Neuron (in vitro differentiated cells): ENCODE results near the gene ZNF559.
A peak's percentile ranks its signal among the peaks of the same experiment; 100 is the strongest.
"Not testable (repeated sequence)": the region's sequence is repeated elsewhere in the genome, so short reads cannot be mapped to it uniquely, and the experiment has no call there.

ENCODE experiments used
- H2AFZ ChIP-seq: one replicate; pipeline ENCODE4 v1.6.1; 2013; ENCODE audit warnings: low read depth, mild to moderate bottlenecking, inconsistent platforms, low read length, moderate library complexity
- H3K27me3 ChIP-seq: one replicate; pipeline ENCODE4 v1.6.1; 2013; ENCODE audit warnings: low read length; ENCODE audit not compliant: insufficient read depth
- H3K36me3 ChIP-seq: one replicate; pipeline ENCODE4 v1.6.1; 2013; ENCODE audit warnings: low read length; ENCODE audit not compliant: insufficient read depth
- H3K4me1 ChIP-seq: one replicate; pipeline ENCODE4 v1.6.1; 2013; ENCODE audit warnings: low read length; ENCODE audit not compliant: insufficient read depth
- H3K4me3 ChIP-seq: 2 replicates; pipeline ENCODE4 v1.5.1; 2013; ENCODE audit warnings: mild to moderate bottlenecking, low read length, moderate library complexity
- H3K9me3 ChIP-seq: one replicate; pipeline ENCODE4 v1.6.1; 2013; ENCODE audit warnings: low read length

The ZNF559 gene

GRCh38 chr19:9322201-9322600, 1.8 kb upstream of the ZNF559 start:
- not testable (repeated sequence) for H3K4me3 ChIP-seq, H2AFZ ChIP-seq, H3K36me3 ChIP-seq, H3K4me1 ChIP-seq, H3K9me3 ChIP-seq, H3K27me3 ChIP-seq

DNA sequence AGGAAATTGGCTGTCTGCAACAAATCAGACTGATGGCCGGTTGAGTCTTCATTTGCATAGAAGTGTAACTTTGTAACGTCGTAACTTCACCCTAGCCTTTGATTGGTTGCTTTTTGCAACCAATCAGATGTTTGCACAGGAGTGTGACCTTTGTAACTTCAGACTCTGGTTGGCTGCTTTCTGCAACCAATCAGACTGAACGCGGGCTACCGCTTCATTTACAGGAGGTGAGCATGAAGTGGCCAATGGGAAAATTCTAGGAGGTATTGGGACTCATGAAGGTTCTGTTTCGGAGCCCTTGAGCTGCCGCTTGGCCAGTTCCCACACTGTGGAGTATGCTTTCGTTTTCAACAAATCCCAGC, 441 bp upstream of the ZNF559 start:
- peak overlapping the region; percentile 54 for H3K4me3 ChIP-seq
- H3K9me3 ChIP-seq: peaks cover 12% of the 10 kb centered on the region
- peak overlapping the region; percentile 90 for H2AFZ ChIP-seq
- H3K27me3 ChIP-seq: no peaks in the 10 kb centered on the region
- H3K4me1 ChIP-seq: no peaks in the 10 kb centered on the region
- peaks cover 2% of the 10 kb centered on the region for H3K36me3 ChIP-seq

GRCh38 chr19:9324584-9324962, 594 bp downstream of the ZNF559 start:
- H3K27me3 ChIP-seq: no peaks in the 10 kb centered on the region
- H3K9me3 ChIP-seq: peaks cover 16% of the 10 kb centered on the region
- H3K4me1 ChIP-seq: no peaks in the 10 kb centered on the region
- H3K36me3 ChIP-seq: peaks cover 3% of the 10 kb centered on the region
- peak overlapping the region; percentile 54 for H3K4me3 ChIP-seq
- peak overlapping the region; percentile 90 for H2AFZ ChIP-seq

DNA sequence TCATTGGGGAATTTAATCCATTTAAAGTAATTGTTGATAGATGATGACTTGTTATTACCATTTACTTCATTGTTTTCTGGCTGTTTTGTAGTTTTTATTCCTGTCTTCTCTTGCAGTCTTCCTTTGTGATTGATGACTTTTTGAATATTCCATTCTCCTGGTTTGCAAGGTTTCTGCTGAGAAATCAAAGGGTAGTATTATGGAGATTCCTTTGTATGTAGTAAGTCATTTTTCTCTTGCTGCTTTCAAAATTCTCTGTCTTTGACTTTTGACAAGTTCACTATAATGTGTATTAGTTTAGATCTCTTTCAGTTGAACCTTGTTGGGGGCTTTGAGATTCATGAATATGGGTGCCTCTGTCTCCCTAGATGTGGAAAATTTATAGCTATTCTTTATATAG, 6.0 kb downstream of the ZNF559 start:
- H2AFZ ChIP-seq: no peak overlapping the region
- no peak overlapping the region for H3K4me3 ChIP-seq
- H3K9me3 ChIP-seq: peaks cover 31% of the 10 kb centered on the region
- H3K4me1 ChIP-seq: no peaks in the 10 kb centered on the region
- H3K27me3 ChIP-seq: no peaks in the 10 kb centered on the region
- peaks cover 11% of the 10 kb centered on the region for H3K36me3 ChIP-seq

DNA sequence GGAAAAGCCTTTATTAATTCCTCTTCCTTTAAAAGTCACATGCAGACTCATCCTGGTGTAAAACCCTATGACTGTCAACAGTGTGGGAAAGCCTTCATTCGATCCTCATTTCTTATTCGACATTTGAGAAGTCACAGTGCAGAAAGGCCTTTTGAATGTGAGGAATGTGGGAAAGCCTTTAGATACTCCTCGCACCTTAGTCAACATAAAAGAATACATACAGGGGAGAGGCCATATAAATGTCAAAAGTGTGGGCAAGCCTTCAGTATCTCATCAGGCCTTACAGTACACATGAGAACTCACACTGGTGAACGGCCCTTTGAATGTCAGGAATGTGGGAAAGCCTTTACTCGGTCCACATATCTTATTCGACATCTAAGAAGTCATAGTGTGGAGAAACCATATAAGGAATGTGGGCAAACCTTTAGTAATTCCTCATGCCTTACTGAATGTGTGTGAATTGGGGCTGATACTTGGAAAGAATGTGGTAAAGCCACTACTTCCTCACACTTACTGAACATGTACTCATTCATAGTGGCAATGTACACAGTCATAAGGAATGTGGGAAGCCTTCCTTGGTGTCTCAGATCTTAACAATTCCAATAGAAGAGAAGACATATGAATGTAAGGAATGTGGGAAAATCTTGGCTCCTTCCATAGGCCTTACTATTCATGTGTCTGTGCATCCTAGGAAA, 18.8 kb downstream of the ZNF559 start:
- peaks cover 39% of the 10 kb centered on the region for H3K36me3 ChIP-seq
- no peaks in the 10 kb centered on the region for H3K4me1 ChIP-seq
- no peaks in the 10 kb centered on the region for H3K27me3 ChIP-seq
- H3K9me3 ChIP-seq: peaks cover 60% of the 10 kb centered on the region
- no peak overlapping the region for H2AFZ ChIP-seq
- no peak overlapping the region for H3K4me3 ChIP-seq

- no peaks in the 10 kb centered on the region for H3K27me3 ChIP-seq
- no peaks in the 10 kb centered on the region for H3K4me1 ChIP-seq
- H3K9me3 ChIP-seq: peaks cover 59% of the 10 kb centered on the region
- H3K4me3 ChIP-seq: no peak overlapping the region
- no peak overlapping the region for H2AFZ ChIP-seq
- peaks cover 28% of the 10 kb centered on the region for H3K36me3 ChIP-seq
Measured at GRCh38 chr19:9345005-9345404, 21.0 kb downstream of the ZNF559 start.

GRCh38 chr19:9348253-9348652, 24.3 kb downstream of the ZNF559 start:
- no peak overlapping the region for H2AFZ ChIP-seq
- no peaks in the 10 kb centered on the region for H3K27me3 ChIP-seq
- H3K4me3 ChIP-seq: no peak overlapping the region
- H3K36me3 ChIP-seq: peaks cover 7% of the 10 kb centered on the region
- no peaks in the 10 kb centered on the region for H3K4me1 ChIP-seq
- H3K9me3 ChIP-seq: peaks cover 44% of the 10 kb centered on the region

DNA sequence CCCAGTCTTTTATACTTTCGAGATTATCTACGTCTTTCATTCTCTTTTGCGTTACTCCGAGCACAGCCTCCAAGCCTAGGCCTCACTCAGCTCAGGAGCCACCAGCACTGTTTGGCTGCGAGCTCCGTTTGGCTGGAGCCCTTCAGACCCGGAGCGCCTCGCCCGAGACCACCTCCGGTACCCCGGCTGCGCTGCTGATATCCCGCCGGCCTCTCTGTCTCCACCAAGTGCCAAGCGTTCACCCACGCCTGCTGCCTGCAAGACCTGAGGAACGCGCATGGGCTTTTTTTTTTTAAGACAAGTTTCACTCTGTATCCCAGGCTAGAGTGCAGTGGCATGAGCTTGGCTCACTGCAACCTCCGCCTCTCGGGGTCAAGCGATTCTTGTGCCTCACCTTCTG, 24.7 kb downstream of the ZNF559 start:
- H2AFZ ChIP-seq: no peak overlapping the region
- no peaks in the 10 kb centered on the region for H3K27me3 ChIP-seq
- peaks cover 39% of the 10 kb centered on the region for H3K9me3 ChIP-seq
- H3K4me3 ChIP-seq: no peak overlapping the region
- peaks cover 3% of the 10 kb centered on the region for H3K36me3 ChIP-seq
- no peaks in the 10 kb centered on the region for H3K4me1 ChIP-seq

DNA sequence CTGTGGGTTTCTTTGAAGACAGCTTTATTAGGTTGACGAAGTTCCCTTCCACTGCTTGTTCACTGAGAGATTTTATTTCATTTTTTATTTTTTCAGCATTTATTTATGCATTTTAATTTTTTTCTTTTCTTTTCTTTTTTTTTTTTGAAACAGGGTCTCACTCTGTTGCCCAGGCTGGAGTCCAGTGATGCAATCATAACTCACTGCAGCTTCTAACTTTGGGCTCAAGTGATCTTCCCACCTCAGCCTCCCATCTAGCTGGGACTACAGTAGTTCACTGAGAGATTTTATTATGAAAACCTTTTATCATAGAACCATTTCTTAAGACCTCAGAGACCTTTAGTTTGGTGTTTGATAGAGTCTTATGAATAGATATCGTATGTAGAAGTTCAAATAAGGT, 28.5 kb downstream of the ZNF559 start:
- Histone ChIP-seq H3K36me3 (peaks cover 1% of the 10 kb centered on the region), H3K9me3 (peaks cover 40% of the 10 kb centered on the region), H2AFZ (no peak overlapping the region), H3K4me3 (no peak overlapping the region), H3K27me3 (no peaks in the 10 kb centered on the region), H3K4me1 (no peaks in the 10 kb centered on the region)

- Histone ChIP-seq H3K36me3 (peaks cover 4% of the 10 kb centered on the region), H2AFZ (no peak overlapping the region), H3K4me3 (no peak overlapping the region), H3K9me3 (peaks cover 41% of the 10 kb centered on the region), H3K4me1 (no peaks in the 10 kb centered on the region), H3K27me3 (no peaks in the 10 kb centered on the region)
Measured at GRCh38 chr19:9353011-9353410, 29.0 kb downstream of the ZNF559 start.

GRCh38 chr19:9354651-9355050, 30.7 kb downstream of the ZNF559 start:
- peaks cover 5% of the 10 kb centered on the region for H3K36me3 ChIP-seq
- H3K27me3 ChIP-seq: no peaks in the 10 kb centered on the region
- peaks cover 38% of the 10 kb centered on the region for H3K9me3 ChIP-seq
- no peak overlapping the region for H3K4me3 ChIP-seq
- no peaks in the 10 kb centered on the region for H3K4me1 ChIP-seq
- no peak overlapping the region for H2AFZ ChIP-seq

DNA sequence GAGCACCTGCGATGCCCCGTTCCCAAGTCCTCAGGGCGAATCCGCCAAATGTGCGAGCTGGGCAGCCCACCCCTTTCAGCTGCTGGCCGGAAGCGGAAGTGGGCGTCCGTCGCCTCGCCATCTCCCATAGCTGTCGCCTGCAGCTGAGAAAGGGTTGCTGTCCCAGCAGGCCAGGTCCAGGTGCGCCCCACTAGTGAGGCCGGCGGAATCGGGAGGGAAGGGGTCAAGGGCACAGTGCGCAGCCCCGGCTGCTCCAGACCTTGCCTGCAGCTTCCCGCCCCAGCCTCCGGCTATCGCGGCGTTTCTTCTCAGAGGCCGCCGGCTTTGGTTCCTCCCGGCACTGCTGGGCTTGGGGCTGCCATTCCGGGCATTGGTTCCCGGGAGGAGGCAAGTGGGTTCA, 38.9 kb downstream of the ZNF559 start, which contains the start of gene ZNF177:
ZNF177 (plus strand) TSS at position 109 of the 400 bp plus-strand sequence. CDS start 15,299 bp downstream, outside the sequence.
- no peaks in the 10 kb centered on the region for H3K27me3 ChIP-seq
- no peak within 1 kb of the TSS for H3K4me3 ChIP-seq
- H3K4me1 ChIP-seq: no peaks in the 10 kb centered on the region
- peaks cover 23% of the 10 kb centered on the region for H3K9me3 ChIP-seq
- H2AFZ ChIP-seq: no peak within 1 kb of the TSS
- H3K36me3 ChIP-seq: peaks cover 2% of the 10 kb centered on the region

DNA sequence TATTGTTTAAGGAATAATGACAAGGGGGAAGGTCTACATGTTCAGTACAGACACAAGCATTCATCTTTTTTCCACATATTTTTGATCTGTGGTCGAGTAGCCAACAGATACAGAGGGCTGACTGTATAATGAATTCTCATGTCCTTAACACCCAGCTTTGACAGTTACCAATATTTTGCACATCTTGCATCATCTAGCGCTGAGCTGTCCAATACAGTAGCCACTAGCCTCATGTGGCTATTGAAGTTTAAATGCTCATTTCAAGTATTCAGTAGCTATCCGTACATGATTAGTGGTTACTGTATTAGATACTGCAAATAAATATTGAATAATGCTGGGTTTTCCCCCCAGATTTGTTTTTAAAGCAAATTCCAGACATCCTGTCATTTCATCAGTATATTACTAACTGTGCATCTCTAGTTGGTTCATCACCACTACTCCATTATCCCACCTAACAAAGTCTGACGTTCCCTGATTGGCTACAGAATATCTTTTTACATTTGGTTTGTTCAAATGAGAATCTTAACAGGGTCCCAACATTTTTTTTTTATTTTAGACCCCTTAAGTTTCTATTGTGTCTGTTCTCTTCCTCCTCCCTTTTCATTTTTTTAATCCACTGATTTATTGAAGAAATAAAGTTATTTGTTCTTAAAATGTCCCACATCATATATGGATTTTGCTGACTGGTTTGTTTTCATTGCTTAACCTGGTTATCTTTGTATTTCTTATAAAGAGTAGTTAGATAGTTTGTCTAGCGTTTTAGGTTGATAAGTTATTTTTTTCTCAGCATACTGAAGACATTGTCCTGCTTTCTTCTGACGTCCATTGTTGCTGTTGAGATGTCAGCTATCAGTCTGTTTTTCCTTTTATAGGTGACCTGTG, 47.0 kb downstream of the ZNF559 start:
- no peak overlapping the region for H3K4me3 ChIP-seq
- H3K27me3 ChIP-seq: no peaks in the 10 kb centered on the region
- H3K36me3 ChIP-seq: peaks cover 2% of the 10 kb centered on the region
- H3K9me3 ChIP-seq: peaks cover 16% of the 10 kb centered on the region
- no peak overlapping the region for H2AFZ ChIP-seq
- H3K4me1 ChIP-seq: no peaks in the 10 kb centered on the region
